Smooth muscle cell (in vitro differentiated cells): Measurements from ENCODE around the gene HCCS. TPM values are rescaled to one million over a fixed set of nuclear protein-coding genes. Genes with fewer than 3 reads are reported as not detected.

ENCODE experiments used
- DNase-seq: peaks from one replicate; lab custom pipeline; 2025; ENCODE audit not compliant: unreplicated experiment; lab: John Stamatoyannopoulos, UW
- H2AFZ ChIP-seq: fragments of 200-600 bp; sonication (generic); 2 replicates; pipeline ENCODE4 v1.6.0; 2016; ENCODE audit warnings: antibody characterized with exemption, low read depth, mild to moderate bottlenecking
- H3F3A ChIP-seq: fragments of 200-600 bp; sonication (generic); 2 replicates; pipeline ENCODE4 v1.6.0; 2017; ENCODE audit warnings: antibody characterized with exemption, low read depth
- H3K27ac ChIP-seq: fragments of 200-600 bp; sonication (generic); 2 replicates; pipeline ENCODE4 v1.5.1; 2016; ENCODE audit warnings: low read depth, mild to moderate bottlenecking
- H3K27me3 ChIP-seq: fragments of 200-600 bp; sonication (generic); 2 replicates; pipeline ENCODE4 v1.6.1; 2016; ENCODE audit warnings: low read depth, mild to moderate bottlenecking
- H3K36me3 ChIP-seq: fragments of 200-600 bp; sonication (generic); 2 replicates; pipeline ENCODE4 v1.5.1; 2016; ENCODE audit warnings: low read depth
- H3K4me1 ChIP-seq: fragments of 200-600 bp; sonication (generic); 2 replicates; pipeline ENCODE4 v1.5.1; 2016; ENCODE audit warnings: low read depth
- H3K4me2 ChIP-seq: fragments of 200-600 bp; sonication (generic); 2 replicates; pipeline ENCODE4 v1.6.0; 2016; ENCODE audit warnings: mild to moderate bottlenecking
- H3K4me3 ChIP-seq: fragments of 200-600 bp; sonication (generic); 2 replicates; pipeline ENCODE4 v1.5.1; 2016; ENCODE audit warnings: mild to moderate bottlenecking
- H3K79me2 ChIP-seq: fragments of 200-600 bp; sonication (generic); 2 replicates; pipeline ENCODE4 v1.6.0; 2016; ENCODE audit warnings: low read depth, mild to moderate bottlenecking
- H3K9ac ChIP-seq: fragments of 200-600 bp; sonication (generic); 2 replicates; pipeline ENCODE4 v1.6.0; 2016; ENCODE audit warnings: low read depth
- H3K9me3 ChIP-seq: fragments of 200-600 bp; sonication (generic); replicated peaks from 2 replicates; pipeline ENCODE4 v1.5.1; 2016; ENCODE audit warnings: low read depth
- H4K20me1 ChIP-seq: fragments of 200-600 bp; sonication (generic); 2 replicates; pipeline ENCODE4 v1.6.0; 2016; ENCODE audit warnings: low read depth
- CTCF ChIP-seq: fragments of 200-600 bp; sonication (generic); IDR thresholded peaks from 2 replicates; pipeline ENCODE4 v1.5.1; 2017; ENCODE audit warnings: borderline replicate concordance, mild to moderate bottlenecking, antibody characterized with exemption; ENCODE audit not compliant: insufficient read depth, poor library complexity, severe bottlenecking
- WGBS: methylation state at CpG from one replicate; pipeline ENCODE4 v1.1.7; 2016; ENCODE audit warnings: low lambda C conversion rate; 5-methylcytosine and 5-hydroxymethylcytosine counted together
- polyA plus RNA-seq: library from polyadenylated mRNA; unstranded; fragments of >200 nt; fragmentation: Nextera tagmentation; extraction: Ambion mirVana; gene quantifications from 2 replicates; pipeline ENCODE4 v1.2.1, GENCODE V29; 2016
- total RNA-seq: library from RNA; depleted of rRNA; stranded (reverse); fragments of >200 nt; gene quantifications from 2 replicates; pipeline ENCODE4 v1.2.3, GENCODE V29; 2014

The HCCS gene
- total and polyA plus RNA-seq, 2 experiments from 2014 or later, result 25.8 to 27.3 TPM

GRCh38 chrX:11108253-11108941, 2.7 kb upstream of the HCCS start:
- Histone ChIP-seq H3K4me2 (no peak overlapping the region), H2AFZ (no peak overlapping the region), H3K36me3 (no peaks in the 10 kb centered on the region), H4K20me1 (no peaks in the 10 kb centered on the region), H3K4me3 (no peak overlapping the region), H3K27ac (no peak overlapping the region), H3K9me3 (no peaks in the 10 kb centered on the region), H3K4me1 (no peaks in the 10 kb centered on the region), H3K27me3 (no peaks in the 10 kb centered on the region), H3F3A (no peaks in the 10 kb centered on the region), H3K9ac (no peak overlapping the region), H3K79me2 (peaks cover 7% of the 10 kb centered on the region)
- no peak for TF ChIP-seq CTCF
- DNase-seq, result no peak
- 72% methylated on average over 4 of the region's 4 CpGs for WGBS

- peaks cover 7% of the 10 kb centered on the region for H3K79me2 ChIP-seq
- H3K4me1 ChIP-seq, result no peaks in the 10 kb centered on the region
- DNase-seq, result no peak
- no peaks in the 10 kb centered on the region for H3K36me3 ChIP-seq
- no peak overlapping the region for H3K9ac ChIP-seq
- no peak overlapping the region for H3K4me2 ChIP-seq
- H3K27me3 ChIP-seq, result no peaks in the 10 kb centered on the region
- H4K20me1 ChIP-seq, result no peaks in the 10 kb centered on the region
- H3F3A ChIP-seq, result no peaks in the 10 kb centered on the region
- no peak for TF ChIP-seq CTCF
- no peak overlapping the region for H2AFZ ChIP-seq
- WGBS, result 81% methylated on average over 2 of the region's 2 CpGs
- no peak overlapping the region for H3K27ac ChIP-seq
- no peaks in the 10 kb centered on the region for H3K9me3 ChIP-seq
- H3K4me3 ChIP-seq, result no peak overlapping the region
Measured at GRCh38 chrX:11109968-11110367, 1.2 kb upstream of the HCCS start.

GRCh38 chrX:11111947-11112346, 815 bp downstream of the HCCS start:
- 81% methylated on average over 9 of the region's 9 CpGs for WGBS
- DNase-seq, result no peak

More at GRCh38 chrX:11111947-11112346, 815 bp downstream of the HCCS start:
- Histone ChIP-seq H3K36me3 (peaks cover 4% of the 10 kb centered on the region), H3K9ac (peak overlapping the region; percentile 93), H3K27ac (peak overlapping the region; percentile 86), H3K4me1 (no peaks in the 10 kb centered on the region), H3K9me3 (no peaks in the 10 kb centered on the region), H3K4me2 (peak overlapping the region; percentile 86), H4K20me1 (no peaks in the 10 kb centered on the region), H3K79me2 (peaks cover 7% of the 10 kb centered on the region), H2AFZ (no peak overlapping the region), H3F3A (no peaks in the 10 kb centered on the region), H3K27me3 (no peaks in the 10 kb centered on the region), H3K4me3 (peak overlapping the region; percentile 62)
- TF ChIP-seq CTCF, result no peak
